Measurements from ENCODE around the gene ARHGEF1. TPM values are rescaled to one million over a fixed set of nuclear protein-coding genes. Genes with fewer than 3 reads are reported as not detected.
"Not testable (repeated sequence)": the region's sequence is repeated elsewhere in the genome, so short reads cannot be mapped to it uniquely, and the experiment has no call there.

ARHGEF1 gene
- total RNA-seq, 1 experiment from 2014 or later, result 39.6 TPM

DNA sequence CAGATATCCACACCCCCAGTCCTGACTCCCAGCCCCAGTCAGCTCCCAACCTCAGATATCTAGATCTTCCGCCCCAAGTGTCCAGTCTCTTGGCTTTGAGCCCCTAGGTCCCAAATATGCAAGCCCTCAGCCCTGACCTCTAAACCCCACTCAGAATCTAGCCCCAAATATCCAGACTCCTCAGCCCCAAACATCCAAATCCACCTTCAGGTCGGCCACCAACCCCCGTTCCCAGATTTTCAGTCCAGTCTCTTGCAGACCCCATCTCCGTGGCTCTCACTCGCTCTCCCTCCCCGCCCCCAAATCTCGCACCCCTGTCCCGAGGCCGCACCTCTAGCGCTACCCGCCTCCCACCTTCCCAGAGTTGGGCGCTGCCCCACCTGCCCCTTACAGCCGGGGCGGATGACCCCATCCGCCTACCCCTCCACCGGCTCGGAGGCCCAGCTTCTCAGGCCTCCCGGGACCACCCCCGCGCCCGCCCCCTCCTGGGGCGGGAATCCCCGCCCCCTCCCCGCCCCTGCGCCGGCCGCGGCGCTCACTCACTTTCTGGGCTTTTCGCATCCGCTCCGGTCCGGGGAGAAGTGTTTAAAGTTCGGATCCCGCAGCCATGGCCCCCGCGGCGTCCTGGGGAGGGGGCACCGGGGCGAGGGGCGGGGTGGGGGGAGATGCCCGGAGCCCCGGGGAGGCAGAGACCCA is 44.7 kb downstream of the ARHGEF1 start:
- DNase-seq (ENCODE audit: extremely low read depth, low read depth), result no peak

DNA sequence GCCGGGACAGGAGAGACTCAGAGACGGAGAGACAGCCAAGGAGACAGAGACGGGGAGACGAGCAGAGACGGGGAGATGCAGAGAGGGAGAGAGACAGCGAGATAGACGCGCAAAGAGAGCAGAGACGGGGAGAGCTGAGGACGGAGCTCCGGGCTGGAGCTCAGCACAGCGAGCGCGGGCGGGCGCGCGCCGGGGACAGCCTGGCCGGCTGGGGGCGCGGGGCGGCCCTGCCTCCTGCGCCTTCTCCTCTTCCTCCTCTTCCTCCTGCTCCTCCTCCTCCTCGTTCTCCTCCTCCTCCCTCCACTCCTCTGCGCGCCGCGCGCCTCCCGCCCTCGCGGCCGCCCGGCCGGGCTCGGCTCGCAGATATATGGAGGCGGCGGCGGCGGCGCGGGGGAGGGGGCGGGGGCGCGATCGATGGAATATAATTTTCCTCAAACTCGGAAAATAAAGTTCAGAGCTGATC is 45.3 kb downstream of the ARHGEF1 start, which contains the start of gene ERFL:
Gene ERFL, minus strand, starts transcription at position 229 of the 463 bp plus-strand sequence. CDS start 15,530 bp downstream, outside the sequence.
- DNase-seq (ENCODE audit: extremely low read depth, low read depth), result no peak

DNA sequence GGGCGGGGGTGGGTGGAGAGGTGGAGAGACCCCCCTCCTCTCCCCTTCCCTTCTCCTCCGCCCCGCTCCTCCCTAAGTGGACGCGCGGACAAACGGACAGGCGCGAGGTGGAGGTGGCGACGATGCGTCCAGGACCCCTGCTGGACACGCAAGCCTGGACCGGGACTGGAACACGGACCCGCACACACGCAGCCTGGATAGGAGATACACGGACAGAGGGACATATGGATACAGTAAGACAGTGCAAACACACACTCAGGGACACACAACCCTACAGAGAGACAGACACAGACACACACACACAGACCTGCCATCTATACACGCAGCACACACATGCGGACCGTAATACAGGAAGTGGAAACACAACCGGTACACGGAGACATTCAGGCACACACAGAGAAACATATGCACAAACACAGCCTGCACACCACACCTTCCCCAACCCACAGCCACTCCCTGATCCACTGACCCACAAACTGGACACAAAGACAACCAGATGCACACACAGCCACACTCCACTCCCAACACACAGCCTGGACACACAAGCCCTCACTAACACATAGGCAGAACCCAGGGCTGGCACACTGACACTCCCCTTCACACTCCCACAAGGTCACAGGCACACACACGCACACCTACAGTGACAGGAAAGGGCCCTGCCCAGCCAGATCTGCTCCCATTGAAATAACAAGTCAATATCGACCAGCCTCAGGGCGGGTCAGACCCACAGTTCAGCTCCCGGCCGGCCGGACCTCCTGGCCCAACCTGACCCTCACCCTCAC is 46.0 kb downstream of the ARHGEF1 start:
- DNase-seq (ENCODE audit: extremely low read depth, low read depth), result no peak

DNA sequence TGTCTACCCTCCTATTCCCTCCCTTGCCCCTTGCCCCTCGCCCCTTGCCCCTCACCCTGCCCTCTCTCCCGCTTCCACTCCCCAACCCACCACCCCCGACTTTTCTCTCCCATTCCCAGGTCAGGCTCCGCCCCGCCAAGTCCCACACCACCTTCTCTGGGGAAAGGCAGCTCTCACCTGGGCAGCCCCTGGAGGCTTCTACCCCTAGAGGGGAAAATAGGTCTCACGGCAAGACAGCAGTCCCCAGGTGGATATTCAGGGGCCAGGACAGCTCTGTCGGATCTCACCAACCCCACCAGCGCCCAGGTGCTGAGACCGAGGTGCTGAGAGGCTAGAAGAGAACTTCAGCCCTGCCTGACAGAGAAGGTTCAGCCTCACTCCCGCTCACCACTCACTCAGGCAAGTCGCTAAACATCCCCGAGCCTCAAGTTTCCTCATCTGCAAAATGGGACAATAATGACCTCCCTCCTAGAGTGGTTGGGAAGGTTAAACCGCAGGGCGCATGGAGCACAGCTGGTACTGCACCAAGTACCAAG is 46.6 kb downstream of the ARHGEF1 start:
- no peak for DNase-seq (ENCODE audit: extremely low read depth, low read depth)

DNA sequence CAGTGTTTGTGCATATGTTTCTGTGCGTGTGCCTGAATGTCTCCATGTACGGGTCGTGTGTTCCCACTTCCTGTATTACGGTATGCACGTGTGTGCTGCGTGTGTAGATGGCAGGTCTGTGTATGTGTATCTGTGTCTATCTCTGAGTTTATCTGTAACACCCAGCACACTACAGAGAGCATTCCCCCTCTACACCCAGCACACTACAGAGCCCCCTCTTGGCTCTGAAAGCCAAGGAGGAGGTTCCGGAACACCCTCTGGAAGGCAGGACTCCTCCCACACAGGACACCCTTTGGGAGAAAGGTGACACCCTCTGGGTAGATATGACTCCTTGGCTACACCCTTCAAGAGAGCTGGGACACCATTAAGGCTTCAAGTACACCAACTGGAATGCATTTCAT is 47.3 kb downstream of the ARHGEF1 start:
- DNase-seq (ENCODE audit: extremely low read depth, low read depth), result no peak

DNA sequence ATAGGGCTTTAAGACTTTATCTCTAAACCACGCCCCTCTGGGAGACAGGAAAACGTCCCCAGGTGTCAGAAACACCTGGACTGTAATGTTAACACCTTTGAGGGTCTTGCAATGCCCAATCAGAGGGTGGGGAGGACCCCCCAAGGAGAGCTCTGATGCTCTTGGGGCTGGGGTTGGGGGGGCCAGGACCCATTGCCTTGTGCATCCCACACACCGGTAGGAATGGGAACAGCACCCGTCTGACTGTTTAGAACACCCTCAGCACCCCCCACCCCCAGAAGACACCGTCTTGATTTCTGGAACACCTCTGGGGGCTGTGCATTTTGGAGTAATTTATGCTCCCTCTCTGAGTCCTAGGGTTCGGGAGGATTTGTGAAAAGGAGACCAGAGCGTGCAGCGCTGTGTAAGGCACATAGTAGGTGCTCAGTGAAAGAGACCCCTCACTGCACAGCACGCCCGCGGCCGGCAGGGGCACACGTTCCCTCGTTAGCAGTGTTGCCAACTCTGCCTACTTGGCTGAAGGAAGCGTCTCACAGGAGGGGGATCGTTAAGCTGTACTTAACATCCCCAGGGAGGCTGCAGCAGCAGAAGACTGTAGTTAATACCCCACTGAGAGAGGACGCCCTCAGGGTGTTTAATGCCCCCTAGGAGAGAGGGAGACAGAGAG is 48.1 kb downstream of the ARHGEF1 start:
- no peak for DNase-seq (ENCODE audit: extremely low read depth, low read depth)

DNA sequence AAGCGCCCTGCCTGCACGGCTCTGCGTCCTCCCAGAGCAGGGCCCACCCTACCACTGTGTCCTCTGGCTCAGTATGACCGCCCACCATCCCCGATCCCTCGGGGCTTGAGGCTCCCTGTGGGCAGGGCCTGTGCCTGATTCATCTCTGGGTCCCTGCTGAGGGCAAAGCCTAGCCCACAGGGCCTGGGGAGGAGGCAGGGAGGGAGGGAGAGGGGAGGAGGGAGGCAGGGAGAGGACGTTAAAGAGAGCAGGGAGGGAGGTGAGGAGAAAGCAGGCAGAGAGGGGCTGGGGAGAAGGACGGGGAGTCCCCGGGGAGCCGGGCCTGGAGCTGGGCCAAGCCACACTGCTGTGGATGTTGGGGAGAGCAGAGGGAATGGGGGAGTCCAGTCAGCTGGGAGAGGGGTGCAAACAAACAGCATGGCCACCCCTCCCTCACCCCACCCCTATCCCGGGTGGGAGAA is 49.3 kb downstream of the ARHGEF1 start:
- no peak for DNase-seq (ENCODE audit: extremely low read depth, low read depth)

DNA sequence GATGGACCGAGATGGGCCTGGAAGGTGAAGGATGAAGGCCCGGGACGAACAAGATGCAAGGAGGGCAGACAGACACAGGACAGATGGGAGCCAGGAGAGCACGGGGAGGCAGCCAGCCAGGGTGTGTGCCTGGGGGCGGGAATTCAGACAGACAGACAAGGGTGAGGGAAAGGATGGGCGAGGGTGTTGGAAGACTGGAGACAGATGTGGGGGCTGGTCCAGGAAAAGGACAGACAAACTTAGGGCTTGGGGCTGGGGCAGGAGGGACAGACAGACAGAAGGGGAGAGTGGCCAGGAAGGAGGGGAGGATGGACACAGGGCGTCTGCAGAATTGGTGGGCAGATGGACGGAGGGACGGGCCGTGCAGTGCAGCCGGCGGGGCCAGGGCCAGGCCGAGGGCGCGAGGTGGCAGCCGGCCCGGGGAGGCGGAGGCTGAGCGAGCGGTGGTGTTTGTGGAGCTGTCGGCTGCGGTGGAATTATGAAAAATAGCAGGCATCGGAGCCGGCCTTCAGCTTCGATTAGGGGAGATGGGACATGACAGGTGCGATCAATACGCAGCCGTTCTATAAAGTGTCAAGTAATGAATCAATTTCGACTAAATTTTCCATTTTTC is 49.8 kb downstream of the ARHGEF1 start:
- no peak for DNase-seq (ENCODE audit: extremely low read depth, low read depth)

DNA sequence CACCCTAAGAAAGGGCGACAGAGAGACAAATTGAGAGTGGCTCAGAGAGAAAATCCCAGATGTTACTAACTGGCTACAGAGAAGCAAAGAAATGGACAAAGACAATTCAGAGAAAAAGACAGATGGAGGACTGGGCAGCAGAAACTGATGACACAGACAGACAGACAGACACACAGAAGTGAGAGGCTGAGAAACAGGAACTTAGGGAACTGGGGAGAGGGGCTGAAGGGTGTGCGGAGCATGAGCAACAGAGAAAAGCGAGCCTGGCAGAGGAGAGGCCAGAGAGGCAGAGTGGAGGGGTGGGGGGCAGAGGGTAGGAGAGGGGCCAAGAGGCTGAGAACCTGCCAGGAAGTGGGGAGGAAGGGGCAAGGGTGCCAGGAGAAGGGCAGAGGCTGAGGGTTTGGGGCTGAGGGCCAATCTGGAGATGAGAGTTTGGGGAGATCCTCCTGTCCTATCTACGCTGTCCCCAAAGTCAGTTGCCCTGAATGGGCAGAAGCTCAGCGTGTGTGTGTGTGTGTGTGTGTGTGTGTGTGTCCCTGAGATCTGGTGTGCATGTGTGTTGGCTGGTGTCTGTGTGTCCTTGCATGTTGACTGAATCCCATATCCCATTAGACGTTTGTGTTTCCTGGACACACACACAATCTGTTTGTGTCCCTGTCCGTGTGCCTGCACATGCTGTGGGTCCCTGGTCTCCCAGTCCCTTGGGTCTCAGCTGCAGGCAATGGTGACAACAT is 50.9 kb downstream of the ARHGEF1 start:
- DNase-seq (ENCODE audit: extremely low read depth, low read depth), result no peak

DNA sequence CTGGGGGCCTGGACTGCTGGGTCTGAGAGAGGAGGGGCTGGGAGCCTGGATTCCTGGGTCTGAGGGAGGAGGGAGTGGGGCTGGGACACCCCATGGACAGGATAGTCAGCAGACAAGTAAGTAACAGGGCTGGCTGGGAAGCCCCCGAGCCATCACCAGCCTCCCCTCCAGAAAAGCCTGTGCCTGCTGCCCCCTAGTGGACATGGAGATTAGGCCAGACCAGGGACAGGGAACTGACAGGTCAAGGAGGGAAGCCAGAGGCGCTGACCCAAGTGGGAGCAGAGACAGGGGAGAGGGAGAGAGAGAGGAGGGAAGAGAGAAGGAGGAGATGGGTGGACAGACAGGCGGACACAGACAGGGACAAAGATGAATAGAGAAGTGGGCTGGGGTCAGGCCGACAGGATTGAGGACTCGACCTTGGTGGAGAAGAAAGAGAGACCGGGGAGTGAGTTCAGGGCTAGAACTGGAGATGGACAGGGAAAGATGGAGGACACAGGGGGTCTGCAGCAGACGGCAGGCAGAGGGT is 51.9 kb downstream of the ARHGEF1 start:
- peak; percentile 62 for DNase-seq (ENCODE audit: extremely low read depth, low read depth)

DNA sequence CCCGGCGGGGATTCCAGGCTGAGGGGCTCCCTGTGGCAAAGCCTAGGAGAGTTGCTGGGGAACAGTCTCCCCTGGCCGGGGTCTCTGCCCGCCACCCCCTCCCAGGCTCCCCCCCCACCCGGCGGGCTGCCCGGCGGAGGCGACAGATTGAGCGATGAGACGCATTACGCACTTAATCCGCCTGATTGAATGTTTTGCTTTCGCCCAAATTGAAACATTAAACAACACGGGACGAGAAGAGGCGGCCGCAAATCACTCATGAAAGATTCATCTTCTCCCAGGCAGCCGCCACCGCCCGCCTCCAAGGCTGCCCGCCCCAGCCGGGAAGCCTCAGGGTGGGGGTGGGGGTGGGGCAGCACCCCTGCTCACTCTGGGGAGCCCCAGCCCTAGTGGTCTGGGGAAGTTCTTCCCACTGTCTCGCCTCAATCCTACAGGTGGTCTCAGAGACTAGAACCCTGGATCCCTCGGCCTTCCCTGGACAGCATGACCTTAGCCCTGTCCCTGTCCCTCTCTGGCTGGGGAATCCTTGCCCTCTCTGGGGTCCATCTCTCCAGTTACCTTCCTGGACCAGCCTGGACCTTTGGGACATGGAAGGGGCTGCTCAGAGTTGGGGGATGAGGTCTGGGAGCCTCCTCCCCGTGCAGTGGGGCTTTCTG is 52.9 kb downstream of the ARHGEF1 start:
- DNase-seq (ENCODE audit: extremely low read depth, low read depth), result no peak

DNA sequence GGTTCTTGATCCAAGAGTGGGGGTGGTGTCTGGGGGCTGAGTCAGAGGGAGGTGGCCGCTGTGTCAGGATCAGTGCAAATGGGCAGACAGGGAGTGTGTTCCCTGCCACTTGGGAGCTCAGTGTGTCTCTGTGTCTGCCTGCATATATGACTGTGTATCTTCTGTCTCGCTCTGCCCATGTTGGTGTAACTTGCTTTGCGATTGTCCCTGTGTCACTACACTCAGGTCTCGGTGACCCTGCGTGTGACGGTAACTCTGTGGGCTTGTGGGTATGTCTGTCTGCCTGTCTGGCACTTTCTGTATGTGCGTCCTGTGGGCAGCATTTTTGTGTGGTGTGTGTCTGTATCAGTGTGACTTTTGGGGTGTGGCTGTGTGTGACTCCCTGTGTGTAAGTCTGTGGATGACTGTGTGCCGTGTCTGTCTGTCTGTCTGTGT is 53.4 kb downstream of the ARHGEF1 start:
- no peak for DNase-seq (ENCODE audit: extremely low read depth, low read depth)

DNA sequence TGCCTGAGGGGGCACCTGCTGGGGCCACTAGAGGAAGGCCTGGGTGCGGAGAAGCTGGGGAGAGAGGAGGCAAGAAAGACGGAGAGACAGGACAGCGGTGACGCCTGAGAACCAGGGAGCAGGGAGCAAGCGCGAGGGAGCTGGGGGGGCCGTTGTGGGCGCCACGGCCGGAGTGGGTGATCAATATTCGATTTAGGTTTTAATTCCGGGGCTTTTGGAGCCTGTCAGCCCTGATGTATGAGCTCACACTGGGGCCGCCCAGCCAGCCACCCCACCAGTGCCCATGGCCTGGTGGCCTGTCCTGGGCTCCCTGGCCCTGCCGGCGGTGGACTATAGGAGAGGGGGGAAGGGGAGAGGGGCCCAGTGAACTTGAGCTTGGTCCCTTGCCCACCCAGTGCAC is 54.0 kb downstream of the ARHGEF1 start:
- DNase-seq (ENCODE audit: extremely low read depth, low read depth), result no peak

DNA sequence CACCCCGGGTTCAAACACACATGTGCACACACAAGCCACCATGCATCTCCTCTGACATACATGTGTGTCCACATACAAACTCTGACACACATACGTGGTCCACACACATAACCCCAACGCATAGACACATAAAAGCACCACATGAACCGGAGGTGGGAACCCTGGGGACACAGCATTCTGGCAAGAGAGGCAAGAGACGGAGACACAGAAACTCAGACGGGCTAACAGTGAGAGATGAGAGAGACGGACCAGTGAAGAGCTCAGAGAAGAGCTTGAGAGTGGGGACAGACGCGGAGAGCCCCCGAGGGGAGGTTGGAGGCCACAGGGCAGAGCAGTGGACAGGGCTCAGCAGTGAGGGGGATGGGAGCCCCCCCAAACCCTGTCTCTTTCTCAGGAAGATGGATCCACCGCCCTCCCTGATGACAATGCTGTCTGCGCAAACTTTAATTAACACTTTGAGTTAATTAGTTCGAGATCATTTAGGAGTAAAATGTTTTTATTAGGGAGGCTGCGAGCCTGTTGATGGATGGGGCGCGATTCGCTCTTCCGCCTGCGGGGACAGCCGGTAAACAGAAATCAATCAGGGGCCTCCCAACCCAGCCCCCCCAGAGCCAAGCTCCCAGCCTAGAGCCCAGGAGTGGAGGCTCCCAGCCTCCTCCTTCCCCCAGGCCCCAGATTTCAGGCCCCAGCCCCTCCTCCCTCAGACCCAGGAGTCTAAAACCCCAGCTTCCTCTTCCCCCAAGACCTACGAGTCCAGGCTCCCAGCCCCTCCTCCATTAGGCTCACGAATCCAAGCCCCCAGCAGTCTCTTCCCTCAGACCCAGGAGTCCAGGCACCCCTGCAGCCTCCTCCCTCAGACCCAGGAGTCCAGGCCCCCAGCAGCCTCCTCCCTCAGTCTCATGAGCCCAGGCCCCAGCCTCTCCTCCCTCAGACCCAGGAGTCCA is 54.8 kb downstream of the ARHGEF1 start:
- no peak for DNase-seq (ENCODE audit: extremely low read depth, low read depth)

DNA sequence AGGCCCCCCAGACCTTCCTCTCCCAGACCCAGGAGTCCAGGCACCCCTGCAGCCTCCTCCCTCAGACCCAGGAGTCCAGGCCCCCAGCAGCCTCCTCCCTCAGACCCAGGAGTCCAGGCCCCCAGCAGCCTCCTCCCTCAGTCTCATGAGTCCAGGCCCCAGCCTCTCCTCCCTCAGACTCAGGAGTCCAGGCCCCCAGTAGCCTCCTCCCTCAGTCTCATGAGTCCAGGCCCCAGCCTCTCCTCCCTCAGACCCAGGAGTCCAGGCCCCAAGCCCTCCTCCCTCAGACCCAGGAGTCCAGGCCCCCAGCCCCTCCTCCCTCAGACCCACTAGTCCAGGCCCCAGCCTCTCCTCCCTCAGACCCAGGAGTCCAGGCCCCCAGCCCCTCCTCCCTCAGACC is 56.2 kb downstream of the ARHGEF1 start:
- not testable (repeated sequence) for DNase-seq (ENCODE audit: extremely low read depth, low read depth)

DNA sequence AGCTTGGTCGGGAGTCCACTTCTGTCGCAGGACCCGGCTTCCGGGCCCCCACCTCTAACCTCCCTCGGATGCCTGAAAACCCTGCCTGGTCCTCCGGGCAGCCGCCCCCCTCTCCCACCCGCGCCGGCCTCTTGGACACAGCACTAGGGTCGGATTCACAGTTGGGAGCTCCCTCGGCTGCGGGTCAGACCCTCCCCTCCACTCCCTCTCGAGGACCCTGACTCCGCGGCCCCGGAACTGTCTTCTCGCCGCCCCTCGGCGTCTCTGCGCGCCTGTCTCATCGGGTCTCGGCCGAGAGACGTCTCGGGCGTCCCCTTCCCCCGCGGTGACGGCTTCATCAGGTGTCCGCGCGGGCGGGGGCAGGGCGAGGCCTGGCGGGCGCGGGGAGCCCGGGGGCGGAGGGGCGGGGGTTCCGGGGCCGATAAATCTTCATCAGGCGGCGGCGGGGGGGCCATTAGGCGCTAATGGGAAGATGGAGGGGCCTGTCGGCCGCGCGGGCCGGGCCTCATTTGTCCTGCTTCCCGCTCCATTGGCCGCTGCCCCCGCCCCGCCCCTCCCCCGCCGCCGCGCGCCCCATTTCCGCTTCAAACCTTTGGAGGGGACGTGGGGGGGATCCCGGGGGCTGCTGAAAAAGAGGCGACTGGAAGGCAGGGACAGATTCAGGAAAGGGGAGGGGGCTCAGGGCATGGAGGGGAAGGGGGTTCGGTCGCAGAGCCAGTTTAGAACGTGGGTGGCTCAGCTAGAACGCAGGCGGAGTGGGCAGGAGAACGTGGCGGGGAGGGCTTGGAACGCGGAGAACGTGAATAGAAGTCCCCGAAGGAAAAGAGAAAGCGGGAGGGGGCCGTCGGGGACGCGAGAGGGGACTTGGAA is 57.1 kb downstream of the ARHGEF1 start:
- no peak for DNase-seq (ENCODE audit: extremely low read depth, low read depth)

Measured in NCI-H460 (cell line).